ENCODE results near the gene ZNF674.

Gene ZNF674

GRCh38 chrX:46567388-46567787 lies 22.2 kb upstream of the ZNF674 start:
- no peak overlapping the region for H3K4me3 ChIP-seq (ENCODE audit: low read depth, low read length)
- TF ChIP-seq CTCF (IDR thresholded peaks at IDR 0.05; ENCODE audit: low read depth, low read length): no peak

- H3K4me3 ChIP-seq (ENCODE audit: low read depth, low read length): no peak overlapping the region
- no peak for TF ChIP-seq CTCF (IDR thresholded peaks at IDR 0.05; ENCODE audit: low read depth, low read length)
Observed at GRCh38 chrX:46561824-46562657, 16.8 kb upstream of the ZNF674 start.

- TF ChIP-seq CTCF (IDR thresholded peaks at IDR 0.05; ENCODE audit: low read depth, low read length): no peak
- no peak overlapping the region for H3K4me3 ChIP-seq (ENCODE audit: low read depth, low read length)
Observed at GRCh38 chrX:46559062-46559461, 13.8 kb upstream of the ZNF674 start.

- TF ChIP-seq CTCF (IDR thresholded peaks at IDR 0.05; ENCODE audit: low read depth, low read length): no peak
- no peak overlapping the region for H3K4me3 ChIP-seq (ENCODE audit: low read depth, low read length)
Observed at GRCh38 chrX:46554942-46555341, 9.7 kb upstream of the ZNF674 start.

- no peak for TF ChIP-seq CTCF (IDR thresholded peaks at IDR 0.05; ENCODE audit: low read depth, low read length)
- H3K4me3 ChIP-seq (ENCODE audit: low read depth, low read length): no peak overlapping the region
Observed at GRCh38 chrX:46553935-46554334, 8.7 kb upstream of the ZNF674 start.

GRCh38 chrX:46551494-46552128 lies 6.4 kb upstream of the ZNF674 start:
- no peak overlapping the region for H3K4me3 ChIP-seq (ENCODE audit: low read depth, low read length)
- no peak for TF ChIP-seq CTCF (IDR thresholded peaks at IDR 0.05; ENCODE audit: low read depth, low read length)

- no peak overlapping the region for H3K4me3 ChIP-seq (ENCODE audit: low read depth, low read length)
- no peak for TF ChIP-seq CTCF (IDR thresholded peaks at IDR 0.05; ENCODE audit: low read depth, low read length)
Observed at GRCh38 chrX:46549914-46550313, 4.7 kb upstream of the ZNF674 start.
